Measurements from ENCODE around the gene TPRN.
"Not testable (repeated sequence)": the region's sequence is repeated elsewhere in the genome, so short reads cannot be mapped to it uniquely, and the experiment has no call there.

TPRN gene
- 2.3 to 15.8 (median 7.8) reads per million in 18 experiments for total RNA-seq

- DNase-seq, result peak; percentile 99 to 100
Observed at GRCh38 chr9:137200311-137201204, at the start of gene TPRN. Gene TPRN, minus strand, starts transcription at chr9:137200741. Its CDS starts 30 bp downstream, at chr9:137200711.

- DNase-seq, result no peak
Observed at GRCh38 chr9:137247916-137248175, 47.3 kb upstream of the TPRN start.

GRCh38 chr9:137247135-137247915 is 46.8 kb upstream of the TPRN start:
- no peak for DNase-seq

GRCh38 chr9:137245450-137246421 is 45.2 kb upstream of the TPRN start:
- no peak for DNase-seq

- DNase-seq, result no peak
Observed at GRCh38 chr9:137244486-137245449, 44.2 kb upstream of the TPRN start.

- no peak for DNase-seq
Observed at GRCh38 chr9:137243626-137244485, 43.3 kb upstream of the TPRN start.

GRCh38 chr9:137243266-137243625 is 42.7 kb upstream of the TPRN start:
- not testable (repeated sequence) for DNase-seq

GRCh38 chr9:137242269-137243203 is 42.0 kb upstream of the TPRN start:
- no peak for DNase-seq

GRCh38 chr9:137241490-137242268 is 41.1 kb upstream of the TPRN start:
- peak; percentile 50 to 72 for DNase-seq

GRCh38 chr9:137240841-137241489 is 40.4 kb upstream of the TPRN start, which contains the start of gene TUBB4B:
Gene TUBB4B, plus strand, starts transcription at chr9:137241287. Its CDS starts 74 bp downstream, at chr9:137241361.
- peak; percentile 100 for DNase-seq

GRCh38 chr9:137240318-137240840 is 39.8 kb upstream of the TPRN start:
- DNase-seq, result peak; percentile 74 to 76

- DNase-seq, result not testable (repeated sequence)
Observed at GRCh38 chr9:137239541-137240200, 39.1 kb upstream of the TPRN start.

GRCh38 chr9:137237759-137238726 is 37.5 kb upstream of the TPRN start:
- no peak for DNase-seq

- no peak for DNase-seq
Observed at GRCh38 chr9:137236936-137237421, 36.4 kb upstream of the TPRN start.

- peak; percentile 77 to 85 for DNase-seq
Observed at GRCh38 chr9:137236238-137236935, 35.8 kb upstream of the TPRN start.
